ENCODE results near the gene NAB1.

DNA sequence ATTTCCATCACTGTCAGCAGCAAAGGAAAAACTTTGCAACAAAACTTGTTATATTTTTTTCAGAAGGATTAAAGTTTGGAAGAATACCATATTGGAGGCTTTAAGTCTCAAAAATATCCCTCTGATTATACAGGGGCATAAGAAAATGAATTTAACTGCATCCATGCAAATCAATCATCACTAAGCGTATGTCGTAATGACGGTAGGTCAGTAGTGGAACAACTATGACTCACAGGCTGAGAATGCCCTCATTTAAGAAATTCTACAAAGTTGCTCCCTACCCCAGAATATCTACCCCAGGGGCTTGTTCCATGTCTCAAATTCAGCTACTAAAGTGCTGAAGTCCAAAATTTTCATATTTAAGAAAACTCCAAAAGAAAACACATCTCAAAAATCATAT, 12.5 kb upstream of the NAB1 start:
- TF ChIP-seq, protein P1, sequence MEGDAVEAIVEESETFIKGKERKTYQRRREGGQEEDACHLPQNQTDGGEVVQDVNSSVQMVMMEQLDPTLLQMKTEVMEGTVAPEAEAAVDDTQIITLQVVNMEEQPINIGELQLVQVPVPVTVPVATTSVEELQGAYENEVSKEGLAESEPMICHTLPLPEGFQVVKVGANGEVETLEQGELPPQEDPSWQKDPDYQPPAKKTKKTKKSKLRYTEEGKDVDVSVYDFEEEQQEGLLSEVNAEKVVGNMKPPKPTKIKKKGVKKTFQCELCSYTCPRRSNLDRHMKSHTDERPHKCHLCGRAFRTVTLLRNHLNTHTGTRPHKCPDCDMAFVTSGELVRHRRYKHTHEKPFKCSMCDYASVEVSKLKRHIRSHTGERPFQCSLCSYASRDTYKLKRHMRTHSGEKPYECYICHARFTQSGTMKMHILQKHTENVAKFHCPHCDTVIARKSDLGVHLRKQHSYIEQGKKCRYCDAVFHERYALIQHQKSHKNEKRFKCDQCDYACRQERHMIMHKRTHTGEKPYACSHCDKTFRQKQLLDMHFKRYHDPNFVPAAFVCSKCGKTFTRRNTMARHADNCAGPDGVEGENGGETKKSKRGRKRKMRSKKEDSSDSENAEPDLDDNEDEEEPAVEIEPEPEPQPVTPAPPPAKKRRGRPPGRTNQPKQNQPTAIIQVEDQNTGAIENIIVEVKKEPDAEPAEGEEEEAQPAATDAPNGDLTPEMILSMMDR (IDR thresholded peaks at IDR 0.05; ENCODE audit: extremely low read depth in 1 of 2, insufficient read depth in 1 of 2, low read depth in 1 of 2, low read length in 2 of 2): no peak
- TF ChIP-seq POLR2AphosphoS5 (IDR thresholded peaks at IDR 0.05; ENCODE audit: insufficient read depth, low read depth, low read length) (no peak), POLR2A (IDR thresholded peaks at IDR 0.05; ENCODE audit: low read depth, low read length) (no peak), EZH2 (IDR thresholded peaks at IDR 0.05; ENCODE audit: borderline replicate concordance, low read depth, low read length, severe bottlenecking) (no peak), MYC (IDR thresholded peaks at IDR 0.05; ENCODE audit: low read depth, low read length) (no peak), GATA2 (IDR thresholded peaks at IDR 0.05; ENCODE audit: insufficient read depth, insufficient read length, low read depth, low read length) (no peak), JUN (IDR thresholded peaks at IDR 0.05; ENCODE audit: borderline replicate concordance, insufficient read depth, insufficient read length, low read depth) (peak; percentile 83), FOS (IDR thresholded peaks at IDR 0.05; ENCODE audit: borderline replicate concordance, insufficient read depth, low read length) (no peak)
- TF ChIP-seq, protein P2, sequence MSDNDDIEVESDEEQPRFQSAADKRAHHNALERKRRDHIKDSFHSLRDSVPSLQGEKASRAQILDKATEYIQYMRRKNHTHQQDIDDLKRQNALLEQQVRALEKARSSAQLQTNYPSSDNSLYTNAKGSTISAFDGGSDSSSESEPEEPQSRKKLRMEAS (IDR thresholded peaks at IDR 0.05; ENCODE audit: insufficient read depth, insufficient read length): no peak

Data from endothelial cell of umbilical vein (primary cell).